Jurkat, Clone E6-1 (cell line): ENCODE measurements around the gene ONECUT2.
"Not testable (repeated sequence)": the region's sequence is repeated elsewhere in the genome, so short reads cannot be mapped to it uniquely, and the experiment has no call there.

Experiments used
- DNase-seq: peaks from one replicate; pipeline ENCODE4 v3.0.0-alpha.2; 2011; ENCODE audit warnings: low read depth, low spot score
- H3K4me3 ChIP-seq: 2 replicates; pipeline ENCODE4 v1.5.1; 2011; ENCODE audit warnings: mild to moderate bottlenecking, low read length, control low read depth, moderate library complexity

The ONECUT2 gene

GRCh38 chr18:57505231-57505630, 70.1 kb downstream of the ONECUT2 start:
- no peak overlapping the region for H3K4me3 ChIP-seq
- no peak for DNase-seq

- no peak for DNase-seq
Measured at GRCh38 chr18:57516056-57516455, 80.9 kb downstream of the ONECUT2 start.

GRCh38 chr18:57518533-57518932, 83.4 kb downstream of the ONECUT2 start:
- DNase-seq: no peak
- H3K4me3 ChIP-seq: no peak overlapping the region

More at GRCh38 chr18:57516056-57516455, 80.9 kb downstream of the ONECUT2 start:
- no peak overlapping the region for H3K4me3 ChIP-seq

- H3K4me3 ChIP-seq: no peak overlapping the region
- no peak for DNase-seq
Measured at GRCh38 chr18:57519668-57520424, 84.7 kb downstream of the ONECUT2 start.

GRCh38 chr18:57522348-57522747, 87.2 kb downstream of the ONECUT2 start:
- H3K4me3 ChIP-seq, DNase-seq: not testable (repeated sequence)

- no peak for DNase-seq
- H3K4me3 ChIP-seq: no peak overlapping the region
Measured at GRCh38 chr18:57523171-57523956, 88.2 kb downstream of the ONECUT2 start.

GRCh38 chr18:57527556-57528229, 92.5 kb downstream of the ONECUT2 start:
- no peak overlapping the region for H3K4me3 ChIP-seq
- DNase-seq: no peak

- no peak for DNase-seq
- H3K4me3 ChIP-seq: no peak overlapping the region
Measured at GRCh38 chr18:57529151-57529550, 94.0 kb downstream of the ONECUT2 start.

- no peak for DNase-seq
Measured at GRCh38 chr18:57533006-57533867, 98.1 kb downstream of the ONECUT2 start.

GRCh38 chr18:57533868-57534510, 98.8 kb downstream of the ONECUT2 start:
- H3K4me3 ChIP-seq: no peak overlapping the region
- DNase-seq: no peak

More at GRCh38 chr18:57533006-57533867, 98.1 kb downstream of the ONECUT2 start:
- no peak overlapping the region for H3K4me3 ChIP-seq

- no peak overlapping the region for H3K4me3 ChIP-seq
- no peak for DNase-seq
Measured at GRCh38 chr18:57534511-57534909, 99.3 kb downstream of the ONECUT2 start.

- no peak overlapping the region for H3K4me3 ChIP-seq
- no peak for DNase-seq
Measured at GRCh38 chr18:57538614-57539013, 103.4 kb downstream of the ONECUT2 start.

- no peak for DNase-seq
- no peak overlapping the region for H3K4me3 ChIP-seq
Measured at GRCh38 chr18:57539702-57540101, 104.5 kb downstream of the ONECUT2 start.
